SK-N-SH (cell line): ENCODE data around the gene FIGNL1.

Experiments used
- EP300 ChIP-seq, 2 experiments: IDR thresholded peaks; 2 replicates each; pipeline versions ENCODE4 v1.4.0 to v1.6.1; 2012; ENCODE audit warnings: borderline replicate concordance in 1 of 2, low read depth in 1 of 2, low read length in 1 of 2
- TF ChIP-seq, protein P1 (sequence below): fragments of 200-600 bp; sonication (generic); IDR thresholded peaks from 2 replicates; pipeline ENCODE4 v1.6.1; 2017; ENCODE audit warnings: antibody characterized with exemption, mild to moderate bottlenecking, moderate library complexity
- TF ChIP-seq, protein P2 (sequence below): fragments of 150-350 bp; IDR thresholded peaks from 2 replicates; pipeline ENCODE4 v1.6.1; 2017; ENCODE audit warnings: antibody characterized with exemption, low read length, low read depth, borderline replicate concordance

DNA sequence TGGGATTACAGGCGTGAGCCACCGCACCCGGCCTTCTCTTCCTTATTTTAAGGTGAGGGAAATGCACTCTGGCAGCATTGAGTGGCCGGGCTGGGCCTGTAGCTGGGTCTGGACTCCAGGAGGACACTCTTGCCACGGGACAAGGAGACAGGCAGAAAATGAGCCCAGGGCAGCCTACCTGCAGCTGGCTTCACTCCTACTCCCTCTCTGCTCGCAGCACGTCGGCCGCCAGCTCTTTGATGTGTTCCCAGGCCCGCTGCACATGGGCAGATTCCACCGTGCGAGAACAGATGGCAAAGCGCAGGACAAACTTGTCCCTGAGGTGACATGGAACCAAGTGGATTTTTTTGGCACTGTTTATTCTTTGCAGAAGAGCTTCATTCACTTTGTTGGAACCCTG lies 12.9 kb upstream of the FIGNL1 start:
- TF ChIP-seq, protein P1, sequence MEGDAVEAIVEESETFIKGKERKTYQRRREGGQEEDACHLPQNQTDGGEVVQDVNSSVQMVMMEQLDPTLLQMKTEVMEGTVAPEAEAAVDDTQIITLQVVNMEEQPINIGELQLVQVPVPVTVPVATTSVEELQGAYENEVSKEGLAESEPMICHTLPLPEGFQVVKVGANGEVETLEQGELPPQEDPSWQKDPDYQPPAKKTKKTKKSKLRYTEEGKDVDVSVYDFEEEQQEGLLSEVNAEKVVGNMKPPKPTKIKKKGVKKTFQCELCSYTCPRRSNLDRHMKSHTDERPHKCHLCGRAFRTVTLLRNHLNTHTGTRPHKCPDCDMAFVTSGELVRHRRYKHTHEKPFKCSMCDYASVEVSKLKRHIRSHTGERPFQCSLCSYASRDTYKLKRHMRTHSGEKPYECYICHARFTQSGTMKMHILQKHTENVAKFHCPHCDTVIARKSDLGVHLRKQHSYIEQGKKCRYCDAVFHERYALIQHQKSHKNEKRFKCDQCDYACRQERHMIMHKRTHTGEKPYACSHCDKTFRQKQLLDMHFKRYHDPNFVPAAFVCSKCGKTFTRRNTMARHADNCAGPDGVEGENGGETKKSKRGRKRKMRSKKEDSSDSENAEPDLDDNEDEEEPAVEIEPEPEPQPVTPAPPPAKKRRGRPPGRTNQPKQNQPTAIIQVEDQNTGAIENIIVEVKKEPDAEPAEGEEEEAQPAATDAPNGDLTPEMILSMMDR, result no peak
- TF ChIP-seq, protein P2, sequence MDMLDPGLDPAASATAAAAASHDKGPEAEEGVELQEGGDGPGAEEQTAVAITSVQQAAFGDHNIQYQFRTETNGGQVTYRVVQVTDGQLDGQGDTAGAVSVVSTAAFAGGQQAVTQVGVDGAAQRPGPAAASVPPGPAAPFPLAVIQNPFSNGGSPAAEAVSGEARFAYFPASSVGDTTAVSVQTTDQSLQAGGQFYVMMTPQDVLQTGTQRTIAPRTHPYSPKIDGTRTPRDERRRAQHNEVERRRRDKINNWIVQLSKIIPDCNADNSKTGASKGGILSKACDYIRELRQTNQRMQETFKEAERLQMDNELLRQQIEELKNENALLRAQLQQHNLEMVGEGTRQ, result no peak
- no peak for TF ChIP-seq EP300 (IDR thresholded peaks at IDR 0.05; ENCODE audit: borderline replicate concordance in 1 of 2, low read depth in 1 of 2, low read length in 1 of 2)
